Measurements from ENCODE around the gene ZSWIM6.

ZSWIM6 gene

DNA sequence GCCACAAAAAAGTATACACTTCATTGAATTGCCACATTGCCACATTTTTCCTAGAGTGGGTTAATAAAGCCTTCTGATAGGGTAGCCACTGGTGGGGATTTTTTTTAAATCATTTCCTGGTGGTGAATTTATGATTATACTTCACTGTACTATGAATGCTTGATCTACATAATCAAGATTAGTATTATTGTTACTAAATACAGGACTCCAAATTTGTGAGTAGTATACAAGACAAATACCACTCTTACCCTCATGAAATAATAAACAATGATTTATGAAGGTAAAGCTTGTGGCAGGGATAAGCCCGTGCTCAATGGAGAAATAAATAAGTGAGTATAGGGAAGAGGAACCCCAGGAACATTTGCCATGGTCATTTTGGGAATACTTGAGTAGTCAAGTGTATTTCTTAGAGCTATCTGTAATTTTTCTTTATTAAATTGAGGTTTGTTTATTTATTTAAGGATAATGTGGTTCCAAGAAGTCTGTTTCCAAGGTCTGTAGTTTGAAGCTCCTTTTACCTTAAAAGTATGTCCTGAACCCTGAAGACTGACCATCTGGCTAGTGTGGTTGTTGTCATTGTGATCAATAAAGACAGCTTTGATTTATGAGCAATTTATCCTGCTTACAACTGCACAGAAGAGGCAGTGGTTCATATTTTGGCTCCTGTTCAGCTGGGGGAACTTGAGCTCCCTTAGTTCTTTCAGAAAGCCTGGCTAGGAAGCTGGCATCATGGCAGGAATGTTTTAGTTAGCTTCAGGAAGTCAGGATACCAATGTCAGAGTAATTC lies 118.6 kb downstream of the ZSWIM6 start:
- no peak for DNase-seq

DNA sequence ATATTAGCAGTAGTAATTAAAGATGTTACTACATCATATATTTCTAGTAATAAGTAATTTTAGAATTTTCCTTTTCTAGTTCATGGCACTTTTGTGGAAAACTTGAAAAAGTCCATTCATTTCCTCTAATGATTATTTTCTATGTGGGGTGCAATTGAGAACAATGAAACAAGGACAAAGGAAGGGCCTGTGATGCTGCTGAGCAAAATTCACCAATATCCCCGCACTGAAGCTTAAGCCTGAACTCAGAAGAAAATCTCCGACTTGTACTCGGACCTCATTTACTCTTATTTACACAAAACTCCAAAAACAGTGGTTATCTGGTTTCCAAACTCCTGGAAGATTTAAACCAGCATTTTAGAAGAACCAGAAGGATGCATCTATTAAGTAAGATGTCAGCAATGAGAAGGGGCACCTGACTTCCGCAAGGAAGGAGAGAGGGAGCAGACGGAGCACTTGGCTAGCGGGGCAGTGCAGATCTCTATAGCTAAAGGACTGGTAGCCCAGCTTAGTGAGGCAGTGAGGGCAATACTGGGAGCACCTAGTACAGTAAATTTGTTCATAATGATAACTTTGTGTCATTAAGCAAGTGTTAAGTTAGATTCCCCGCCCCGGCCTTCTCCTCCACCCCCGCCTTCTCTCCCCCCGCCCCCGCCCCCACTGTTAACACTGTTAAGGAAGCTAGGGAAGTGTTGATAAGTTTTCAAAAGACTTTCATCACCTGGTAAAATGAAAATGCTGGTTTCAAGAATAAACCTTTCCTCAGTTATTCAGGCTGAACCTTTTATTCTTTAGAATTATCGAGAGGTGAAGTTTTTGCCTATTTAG lies 123.3 kb downstream of the ZSWIM6 start:
- no peak for DNase-seq

DNA sequence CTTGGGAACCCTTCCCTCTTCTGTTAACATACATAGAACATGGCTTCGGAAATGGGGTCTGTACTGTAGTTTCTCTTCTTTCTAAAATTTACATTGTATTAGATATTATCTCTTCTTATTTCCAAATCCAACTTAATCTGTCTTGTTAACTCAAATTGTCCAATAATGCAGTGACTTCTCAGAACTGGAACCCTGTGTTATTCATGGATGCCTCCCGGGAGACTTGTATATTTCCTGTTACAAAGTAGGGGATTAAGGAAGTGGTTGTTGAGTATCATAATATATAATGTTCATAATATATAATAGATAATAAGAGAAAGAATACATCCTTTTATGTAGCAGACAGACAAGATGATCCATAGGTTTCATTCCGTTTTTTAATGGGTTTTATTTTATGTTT lies 128.4 kb downstream of the ZSWIM6 start:
- no peak for DNase-seq

DNA sequence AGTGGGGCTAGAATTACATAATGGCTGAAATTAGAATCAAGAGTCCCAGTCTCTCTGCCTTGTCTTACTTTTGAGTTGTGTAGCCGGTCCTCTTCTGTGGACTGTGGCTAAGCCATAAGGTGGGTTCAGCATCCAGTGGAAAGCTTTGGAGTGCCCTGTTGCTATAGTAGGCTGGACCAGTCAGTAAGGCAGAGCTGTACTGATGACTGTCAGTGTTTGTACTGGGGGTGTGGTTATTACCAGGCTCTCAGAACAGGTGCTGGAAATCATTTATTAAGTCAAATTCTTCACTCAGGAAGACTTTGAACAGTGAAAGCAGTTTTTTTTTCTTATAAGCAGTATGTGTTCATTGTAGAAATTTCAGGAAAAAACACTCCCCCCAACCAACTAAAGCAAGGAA lies 129.4 kb downstream of the ZSWIM6 start:
- DNase-seq: no peak

DNA sequence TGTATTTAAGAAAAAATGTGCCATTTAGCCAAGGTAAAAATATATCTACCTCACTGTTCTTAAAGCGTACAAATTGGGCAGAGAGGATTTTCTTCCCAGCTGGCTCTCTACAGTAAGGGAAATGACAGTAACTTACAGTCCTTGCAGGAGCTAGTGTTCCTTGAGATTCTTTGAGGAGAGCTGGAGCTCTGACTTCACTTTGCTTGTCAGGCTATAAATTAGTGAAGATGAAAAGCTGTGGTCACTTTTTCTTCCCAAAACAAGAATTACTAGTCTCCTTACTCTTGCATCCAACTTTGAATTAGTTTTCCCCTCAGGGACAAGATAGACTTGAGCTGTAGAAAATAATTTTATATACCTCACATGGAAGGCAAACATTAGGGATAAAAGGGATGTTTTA lies 129.9 kb downstream of the ZSWIM6 start:
- DNase-seq: no peak

DNA sequence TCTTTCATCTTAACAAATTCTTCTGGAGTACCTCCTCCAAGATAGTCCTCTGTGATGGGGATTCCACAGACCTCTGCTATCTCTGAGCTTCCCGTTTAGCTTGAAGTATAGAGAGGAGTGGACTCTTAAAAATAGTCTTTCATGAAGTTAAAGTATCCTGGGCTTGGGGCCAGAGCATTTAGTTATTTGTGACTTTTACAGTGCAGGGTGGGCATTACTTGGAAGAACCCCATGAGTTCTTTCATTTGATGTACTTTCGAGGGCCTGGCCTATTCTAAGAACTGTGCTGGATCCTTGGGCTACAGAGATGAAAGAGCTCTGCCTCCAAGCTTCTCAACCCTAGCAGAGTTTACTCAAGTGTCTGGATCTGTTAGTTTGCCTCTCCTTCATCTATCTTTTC lies 131.5 kb downstream of the ZSWIM6 start:
- DNase-seq: no peak

DNA sequence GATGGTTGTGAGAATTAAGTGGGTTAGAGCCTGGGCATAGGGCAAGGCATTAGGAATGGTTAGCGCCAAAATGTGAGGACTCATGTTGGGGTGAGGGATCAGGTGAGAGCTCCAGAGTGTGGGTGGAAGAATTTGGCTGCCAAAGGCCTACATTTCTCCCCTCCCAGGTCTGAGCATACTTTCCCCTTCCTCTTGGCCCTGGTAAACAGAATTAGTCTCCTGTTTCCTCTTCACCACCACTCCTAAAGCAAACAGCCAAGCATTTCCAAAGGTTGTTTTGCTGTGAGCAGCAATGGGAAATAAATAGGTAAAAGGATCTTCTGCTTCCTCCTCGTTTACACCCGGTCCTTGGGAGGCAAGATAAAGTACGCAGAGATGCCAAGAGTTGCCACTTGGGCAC lies 132.5 kb downstream of the ZSWIM6 start:
- DNase-seq: no peak

DNA sequence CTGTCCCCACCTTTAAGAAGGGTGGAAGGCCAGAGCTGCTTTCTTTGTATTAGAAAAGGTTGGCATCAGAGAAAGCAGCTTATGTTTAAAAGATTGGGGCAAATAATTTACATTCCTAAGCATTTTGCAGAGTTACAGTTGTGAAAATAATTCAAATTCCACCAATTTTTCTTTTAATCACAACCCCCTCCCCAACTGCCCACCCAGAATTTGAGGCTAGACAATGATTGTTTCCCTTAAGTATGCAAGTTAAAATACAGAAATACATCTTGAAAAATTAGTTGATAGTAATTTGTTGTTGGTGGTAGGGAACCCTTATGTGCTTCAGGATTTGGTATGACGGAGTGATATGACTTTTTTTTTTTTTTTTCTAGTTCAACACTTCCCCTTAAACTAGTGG lies 133.0 kb downstream of the ZSWIM6 start:
- DNase-seq: no peak

DNA sequence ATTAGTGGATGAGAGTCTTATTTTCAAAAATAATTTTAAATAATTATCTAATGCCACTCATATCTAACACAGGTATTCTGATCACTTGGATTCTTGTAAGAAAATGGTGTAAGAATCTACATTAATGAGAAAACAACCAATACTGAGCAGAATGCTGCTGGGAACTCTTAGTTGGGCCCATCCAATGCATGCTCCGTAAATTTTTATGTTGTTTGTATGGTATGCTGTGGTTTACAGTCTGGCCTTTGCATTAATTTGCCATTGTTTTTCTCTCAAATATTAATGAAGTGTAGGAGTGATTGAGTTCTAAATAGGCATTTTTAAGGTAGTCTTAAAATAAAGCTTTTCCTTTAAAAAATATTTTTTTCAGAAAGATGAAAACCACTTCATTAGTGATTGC lies 133.4 kb downstream of the ZSWIM6 start:
- DNase-seq: no peak

DNA sequence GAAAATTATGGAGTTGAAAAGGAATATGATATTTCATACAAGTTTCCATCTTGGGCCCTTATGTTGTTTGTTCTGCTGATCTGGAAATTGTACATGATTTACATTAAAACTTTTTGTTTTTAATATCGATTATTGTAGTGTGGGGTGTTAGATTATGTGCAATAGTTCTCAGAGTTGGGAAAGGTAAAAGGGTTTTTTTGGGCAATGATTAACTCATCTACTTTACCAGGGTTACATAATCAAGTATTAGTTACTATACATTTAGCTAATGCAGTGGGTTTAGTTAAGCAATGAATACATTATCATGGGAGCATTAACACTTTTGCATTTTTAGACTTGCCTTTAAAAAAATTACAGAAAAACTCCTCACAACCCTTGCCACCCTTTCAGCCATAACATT lies 134.0 kb downstream of the ZSWIM6 start:
- no peak for DNase-seq

DNA sequence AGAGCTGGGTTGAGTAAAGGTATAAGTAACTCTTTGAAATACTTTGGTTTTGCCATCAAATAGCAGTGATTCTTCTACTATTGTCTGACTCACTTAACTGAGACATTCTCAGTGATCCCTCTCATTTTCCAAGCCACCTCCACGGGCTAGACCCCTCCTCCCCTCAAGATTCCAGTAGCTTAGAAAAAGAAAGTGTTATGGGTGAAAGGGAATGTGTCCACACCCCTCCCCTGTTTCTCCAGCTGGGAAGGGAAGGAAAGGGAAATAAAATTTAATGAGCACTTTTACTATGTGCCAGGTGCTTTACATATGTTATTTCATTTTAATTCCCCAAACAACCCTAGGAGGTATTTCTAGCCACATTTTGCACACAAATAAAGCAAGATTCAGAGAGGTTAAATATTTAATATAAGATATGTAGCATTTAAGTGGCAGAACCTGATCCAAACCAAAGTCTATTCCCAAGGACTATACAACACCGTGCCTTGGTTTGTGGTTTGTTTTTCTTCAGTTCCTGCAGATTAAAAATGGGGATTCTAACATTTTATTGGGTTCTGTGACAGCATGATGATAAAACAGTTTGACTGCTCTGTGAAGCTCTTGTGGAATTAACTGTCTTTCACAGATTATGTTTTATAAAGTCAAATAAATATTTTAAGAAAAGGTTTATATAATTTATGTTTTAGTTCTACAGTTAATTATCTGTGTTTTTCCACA lies 135.9 kb downstream of the ZSWIM6 start:
- DNase-seq: no peak

DNA sequence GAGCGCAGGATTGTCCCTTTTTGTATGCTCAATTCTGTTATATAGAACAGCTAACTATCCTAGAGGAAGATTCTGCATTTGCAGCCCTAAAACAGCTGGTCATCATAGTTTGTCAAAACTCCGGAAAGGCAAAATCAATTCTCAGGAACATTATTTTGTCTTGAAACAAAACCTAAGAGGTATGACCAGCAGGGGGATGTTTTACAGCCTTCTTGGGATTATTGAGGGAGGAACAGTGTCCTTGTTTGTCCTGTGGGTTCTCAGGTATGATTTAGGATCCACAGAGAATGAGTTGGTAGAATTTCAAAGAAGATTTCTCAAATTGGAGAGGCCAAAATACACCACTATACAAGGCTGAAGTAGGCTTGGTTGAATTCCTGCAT lies 136.4 kb downstream of the ZSWIM6 start:
- no peak for DNase-seq

DNA sequence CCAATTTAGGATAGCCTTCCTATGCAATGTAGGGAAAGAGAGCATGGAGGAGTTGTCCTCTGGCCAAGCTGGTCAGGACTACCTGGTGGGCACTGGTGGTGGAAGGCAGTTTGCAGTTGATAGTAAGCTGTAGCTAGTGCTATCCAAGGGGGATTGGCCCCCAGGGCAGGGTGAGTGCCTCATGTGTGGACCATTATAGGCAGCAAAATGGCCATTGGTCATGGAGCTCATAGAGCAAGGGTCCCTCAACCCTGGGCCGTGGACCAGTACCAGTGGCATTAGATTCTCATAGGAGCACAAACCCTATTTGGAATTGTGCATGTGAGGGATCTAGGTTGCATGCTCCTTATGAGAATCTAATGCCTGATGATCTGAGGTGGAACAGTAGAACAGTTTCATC lies 139.3 kb downstream of the ZSWIM6 start:
- no peak for DNase-seq

DNA sequence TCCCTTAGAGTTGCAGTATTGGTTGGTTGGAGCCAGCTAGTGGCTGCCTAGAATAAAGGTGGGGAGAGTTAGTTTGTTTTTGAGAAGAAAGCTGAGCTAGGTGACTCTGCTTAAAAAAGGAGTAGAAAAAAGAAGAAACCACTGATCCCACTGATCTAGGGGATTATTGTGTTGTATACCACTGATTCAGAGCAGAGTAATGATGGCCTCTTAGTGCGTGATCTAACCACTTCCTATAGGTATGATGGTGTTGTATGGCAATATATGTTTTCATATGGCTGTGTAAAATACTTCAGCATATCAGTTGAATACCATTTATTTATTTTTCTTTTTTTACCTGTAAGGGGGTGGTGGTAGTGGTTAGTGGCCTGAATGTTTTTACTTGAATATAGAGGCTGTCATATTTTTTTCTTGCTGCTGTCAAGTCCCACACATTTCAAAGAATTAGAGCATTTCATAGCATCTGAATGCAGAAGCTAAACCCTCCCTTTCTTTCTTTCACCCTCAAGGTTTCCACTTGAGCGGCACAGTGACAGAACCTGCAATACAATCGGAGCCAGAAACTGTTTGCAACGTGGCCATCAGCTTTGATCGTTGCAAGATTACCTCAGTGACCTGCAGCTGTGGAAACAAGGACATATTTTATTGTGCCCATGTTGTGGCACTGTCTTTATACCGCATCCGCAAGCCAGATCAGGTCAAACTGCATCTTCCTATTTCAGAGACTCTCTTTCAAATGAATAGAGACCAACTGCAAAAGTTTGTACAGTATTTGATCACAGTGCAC lies 140.3 kb downstream of the ZSWIM6 start:
- no peak for DNase-seq

DNA sequence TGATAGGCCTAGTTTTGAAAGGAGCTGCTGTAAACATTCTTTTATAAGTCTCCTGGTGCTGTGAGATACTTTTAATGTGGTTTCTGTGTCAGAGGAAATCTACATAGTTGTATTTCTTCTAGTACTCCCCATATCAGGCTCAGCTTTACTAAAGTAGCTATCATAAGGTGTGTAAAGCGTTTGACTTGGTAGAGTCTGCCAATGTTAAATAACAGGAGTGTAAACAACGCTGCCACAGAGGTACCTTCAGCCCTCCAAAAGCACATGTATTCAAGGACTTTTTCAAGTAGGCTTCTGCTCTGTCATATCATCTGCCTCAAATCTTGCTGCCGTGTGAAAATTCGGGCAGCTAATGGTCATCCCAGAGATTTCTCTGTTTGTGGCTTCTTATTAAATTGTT lies 142.7 kb downstream of the ZSWIM6 start:
- no peak for DNase-seq

DNA sequence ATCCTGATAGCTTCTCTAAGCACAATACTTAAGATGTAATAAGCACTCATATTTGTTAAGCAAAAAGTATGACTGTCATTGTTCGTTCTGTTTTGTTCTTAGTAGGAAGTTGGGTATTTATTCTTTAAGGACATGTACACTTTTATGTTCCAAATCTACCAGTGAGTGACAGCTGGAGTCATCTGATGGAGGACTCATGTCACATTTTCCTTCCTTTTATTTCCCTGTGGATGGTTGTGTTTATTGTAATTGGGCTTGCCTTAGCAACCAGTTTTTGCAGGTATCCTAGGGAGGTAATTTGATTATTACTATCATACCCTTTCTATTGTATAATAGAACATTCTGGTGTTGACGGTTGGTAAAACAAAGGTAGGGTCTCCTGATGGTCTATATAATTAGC lies 145.7 kb downstream of the ZSWIM6 start:
- no peak for DNase-seq

DNA sequence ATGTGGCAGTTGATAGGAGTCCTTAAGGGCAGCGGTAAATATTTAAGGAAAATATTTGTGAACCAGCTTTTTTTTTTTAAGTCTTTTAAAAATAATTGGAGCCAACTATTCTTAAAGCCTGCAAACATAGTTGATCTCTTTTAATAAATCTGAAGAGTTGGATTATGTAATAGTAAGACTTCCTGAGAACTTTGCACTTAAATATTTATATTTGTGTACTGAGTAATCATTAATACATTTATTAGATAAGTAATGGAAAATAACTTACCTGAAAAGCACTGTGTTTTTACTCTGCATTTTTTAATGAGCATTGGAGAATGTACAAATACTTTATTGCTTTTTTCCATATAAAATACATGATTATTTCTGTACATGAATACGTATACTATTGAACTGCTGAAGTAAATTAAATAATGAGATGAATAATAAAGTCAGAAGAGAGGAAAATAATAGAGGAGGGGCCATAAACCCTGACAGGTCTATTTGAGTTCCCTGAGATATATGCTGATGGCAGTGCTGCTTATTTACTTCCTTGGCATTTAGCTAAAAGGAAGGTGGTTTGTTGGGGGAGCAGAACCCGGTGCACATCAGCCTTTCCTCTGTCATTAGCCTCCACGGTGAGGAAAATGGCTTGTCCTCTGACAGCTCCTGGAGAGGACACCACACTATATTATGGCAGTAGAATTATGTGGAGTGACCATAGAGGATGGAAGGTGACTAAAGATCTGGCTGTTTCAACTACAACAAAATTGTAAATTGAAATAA lies 148.0 kb downstream of the ZSWIM6 start:
- DNase-seq: no peak

DNA sequence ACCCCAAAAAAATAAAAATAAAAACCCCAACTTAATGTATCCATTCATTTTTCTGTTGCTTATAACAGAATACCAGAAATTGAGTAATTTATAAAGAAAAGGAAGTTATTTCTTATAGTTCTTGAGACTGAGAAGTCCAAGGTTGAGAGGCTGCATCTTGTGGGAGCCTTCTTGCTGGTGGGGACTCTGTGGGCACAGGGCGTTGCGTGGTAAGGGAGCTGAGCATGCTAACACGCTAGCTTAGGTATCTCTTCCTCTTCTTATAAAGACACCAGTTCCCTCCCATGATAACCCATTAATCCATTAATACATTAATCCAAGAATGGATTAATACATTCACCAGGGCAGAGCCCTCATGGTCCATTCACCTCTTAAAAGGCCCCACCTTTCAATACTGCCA lies 150.9 kb downstream of the ZSWIM6 start:
- DNase-seq: no peak

DNA sequence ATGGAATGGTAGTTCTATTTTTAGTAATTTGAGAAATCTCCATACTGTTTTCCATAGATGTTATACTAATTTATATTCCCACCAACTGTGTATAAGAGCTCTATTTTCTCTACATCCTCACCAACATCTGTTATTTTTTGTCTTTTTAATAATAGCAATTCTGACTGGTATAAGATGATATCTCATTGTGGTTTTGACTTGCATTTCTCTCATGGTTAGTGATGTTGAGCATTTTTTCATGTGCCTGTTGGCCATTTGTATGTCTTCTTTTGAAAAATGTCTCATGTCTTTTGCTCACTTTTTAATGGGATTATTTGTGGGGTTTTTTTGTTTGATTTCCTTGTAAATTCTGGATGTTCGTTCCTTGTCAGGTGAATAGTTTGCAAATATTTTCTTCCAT lies 154.4 kb downstream of the ZSWIM6 start:
- no peak for DNase-seq

DNA sequence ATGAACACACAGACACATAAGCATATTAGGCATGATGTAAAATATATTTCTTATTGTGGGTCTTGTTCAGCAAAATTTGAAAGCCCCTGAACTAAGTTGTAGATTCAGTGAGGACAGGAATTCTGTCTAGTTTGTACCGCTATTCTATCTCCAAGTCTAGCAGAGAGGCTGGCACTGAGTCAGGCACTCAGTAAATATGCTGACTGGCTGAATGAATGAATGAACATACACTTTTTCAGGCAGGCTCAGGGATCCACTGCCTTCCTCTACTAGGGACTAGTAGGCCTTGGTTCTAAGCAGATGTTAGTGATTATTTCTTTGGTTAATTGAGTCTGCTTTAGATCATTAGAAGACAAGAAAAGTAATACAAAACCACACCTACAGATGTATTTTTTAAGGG lies 157.5 kb downstream of the ZSWIM6 start:
- DNase-seq: no peak

DNA sequence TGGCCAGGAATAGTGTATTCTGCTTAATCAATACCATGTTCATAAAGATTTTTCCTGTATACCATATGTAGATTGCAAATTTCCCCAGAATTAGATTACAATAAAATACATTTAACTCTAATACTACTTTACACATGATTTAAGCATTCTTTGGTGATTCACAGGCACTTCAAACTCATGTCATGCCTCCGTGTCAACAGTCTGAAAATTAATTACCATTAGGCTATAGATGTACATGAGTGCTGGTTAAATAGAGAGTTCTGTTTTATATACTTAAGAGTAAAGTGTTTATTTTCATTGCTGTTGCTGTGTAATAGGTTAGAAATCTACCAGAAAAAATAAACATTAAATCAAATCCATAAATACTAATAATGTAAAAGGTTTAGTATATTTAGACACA lies 159.8 kb downstream of the ZSWIM6 start:
- no peak for DNase-seq

DNA sequence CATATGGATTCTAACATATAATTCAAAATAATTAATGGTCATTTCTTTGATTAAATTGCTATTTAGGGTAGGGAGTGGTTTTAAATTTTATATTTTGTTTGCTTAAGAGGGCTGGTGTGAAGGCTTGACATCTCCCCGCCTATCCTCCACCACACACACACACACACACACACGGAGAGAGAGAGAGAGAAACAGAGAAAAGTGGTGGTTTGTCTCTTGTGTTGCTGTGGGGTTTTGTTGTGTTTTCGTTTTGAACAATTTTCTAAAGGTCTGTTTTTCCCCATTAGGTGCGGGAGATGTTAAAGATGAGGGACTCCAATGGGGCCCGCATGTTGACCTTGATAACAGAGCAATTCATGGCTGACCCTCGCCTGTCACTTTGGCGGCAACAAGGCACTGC lies 161.9 kb downstream of the ZSWIM6 start:
- DNase-seq: no peak

Measured in stimulated activated CD8-positive, alpha-beta memory T cell treated with anti-CD3 and anti-CD28 coated beads, Interleukin-4, amount 100 ng/mL, for 48 hours (primary cell).